ENCODE data around the gene PRXL2C.

DNA sequence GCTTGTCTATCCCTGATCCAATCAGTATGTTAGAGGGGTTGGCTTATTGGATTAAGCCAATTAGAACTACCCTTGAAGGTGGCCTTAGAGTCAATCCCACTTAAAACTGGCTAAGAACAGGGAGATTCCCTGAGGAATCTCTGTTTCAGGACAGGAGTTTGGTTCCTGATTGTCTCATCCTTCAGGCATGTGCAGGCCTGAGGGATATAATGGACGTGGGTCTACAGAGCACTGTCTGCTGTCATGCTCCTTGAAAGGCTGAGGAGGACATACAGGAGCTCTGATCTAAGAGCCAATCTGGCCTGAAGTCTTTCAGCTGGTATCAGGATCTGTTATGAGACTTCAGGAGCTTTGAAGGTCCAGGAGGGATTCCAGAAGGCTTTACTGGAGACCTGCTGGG is 36.2 kb upstream of the PRXL2C start:
- no peak for TF ChIP-seq EZH2 (IDR thresholded peaks at IDR 0.05; ENCODE audit: borderline replicate concordance)
- TF ChIP-seq, protein P1, sequence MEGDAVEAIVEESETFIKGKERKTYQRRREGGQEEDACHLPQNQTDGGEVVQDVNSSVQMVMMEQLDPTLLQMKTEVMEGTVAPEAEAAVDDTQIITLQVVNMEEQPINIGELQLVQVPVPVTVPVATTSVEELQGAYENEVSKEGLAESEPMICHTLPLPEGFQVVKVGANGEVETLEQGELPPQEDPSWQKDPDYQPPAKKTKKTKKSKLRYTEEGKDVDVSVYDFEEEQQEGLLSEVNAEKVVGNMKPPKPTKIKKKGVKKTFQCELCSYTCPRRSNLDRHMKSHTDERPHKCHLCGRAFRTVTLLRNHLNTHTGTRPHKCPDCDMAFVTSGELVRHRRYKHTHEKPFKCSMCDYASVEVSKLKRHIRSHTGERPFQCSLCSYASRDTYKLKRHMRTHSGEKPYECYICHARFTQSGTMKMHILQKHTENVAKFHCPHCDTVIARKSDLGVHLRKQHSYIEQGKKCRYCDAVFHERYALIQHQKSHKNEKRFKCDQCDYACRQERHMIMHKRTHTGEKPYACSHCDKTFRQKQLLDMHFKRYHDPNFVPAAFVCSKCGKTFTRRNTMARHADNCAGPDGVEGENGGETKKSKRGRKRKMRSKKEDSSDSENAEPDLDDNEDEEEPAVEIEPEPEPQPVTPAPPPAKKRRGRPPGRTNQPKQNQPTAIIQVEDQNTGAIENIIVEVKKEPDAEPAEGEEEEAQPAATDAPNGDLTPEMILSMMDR (IDR thresholded peaks at IDR 0.05; ENCODE audit: poor library complexity) = no peak

Measured in hepatocyte (in vitro differentiated cells).